K562 (cell line): ENCODE data around the gene IRS1. TPM values are rescaled to one million over a fixed set of nuclear protein-coding genes. Genes with fewer than 3 reads are reported as not detected.

ENCODE experiments used
- CC2D1A ChIP-seq: fragments of 450-650 bp; IDR thresholded peaks from 2 replicates; pipeline ENCODE4 v1.6.1; 2017; ENCODE audit warnings: mild to moderate bottlenecking
- NELFE ChIP-seq: IDR thresholded peaks from 2 replicates; pipeline ENCODE4 v1.6.1; 2011; ENCODE audit warnings: mild to moderate bottlenecking; ENCODE audit not compliant: insufficient read depth, insufficient read length
- NFE2L1 ChIP-seq: fragments of 450-650 bp; IDR thresholded peaks from 2 replicates; pipeline ENCODE4 v1.6.1; 2016; ENCODE audit warnings: missing genetic modification characterization, low read depth, mild to moderate bottlenecking, missing compliant biosample characterization, moderate library complexity, borderline replicate concordance
- polyA plus RNA-seq, 8 experiments: library from polyadenylated mRNA; depleted of rRNA in 4 of 8; stranded (reverse) in 5 of 8; unstranded in 3 of 8; fragments of >200 nt; fragmentation: Nextera tagmentation in 2 of 8; fragmentation: Illumina TruSeq in 1 of 8; extraction: Ambion mirVana in 2 of 8; extraction: Trizol in 1 of 8; gene quantifications; 2 replicates each; pipeline versions ENCODE4 v1.2.1 to v1.2.3, GENCODE V29; 2011 to 2014; ENCODE audit warnings: inconsistent platforms in 1 of 8, missing spikeins in 1 of 8
- total RNA-seq, 7 experiments: library from RNA; depleted of rRNA in 6 of 7; stranded (reverse); fragments of >200 nt in 6 of 7; fragmentation: Illumina TruSeq in 2 of 7; extraction: Trizol in 2 of 7; gene quantifications; 2 replicates each; pipeline versions ENCODE4 v1.2.1 to v1.2.3, GENCODE V29; 2011 to 2021; ENCODE audit warnings: low replicate concordance in 1 of 7
- TF ChIP-seq, protein P1 (sequence below): sonication (generic); formaldehyde crosslinking; IDR thresholded peaks from 2 replicates; pipeline ENCODE4 v1.8.0; 2022; ENCODE audit warnings: mild to moderate bottlenecking, missing genetic modification reagents
- TF ChIP-seq, protein P2 (sequence below): fragments of 250-450 bp; sonication (Bioruptor Pico); IDR thresholded peaks from 2 replicates; pipeline ENCODE4 v1.8.0; 2021; ENCODE audit warnings: moderate library complexity, mild to moderate bottlenecking, inconsistent platforms
- TF ChIP-seq, protein P3 (sequence below): sonication (generic); formaldehyde crosslinking; IDR thresholded peaks from 2 replicates; pipeline ENCODE4 v1.8.0; 2023; ENCODE audit warnings: mild to moderate bottlenecking, missing genetic modification reagents
- TF ChIP-seq, protein P4 (sequence below): fragments of 450-650 bp; IDR thresholded peaks from 2 replicates; pipeline ENCODE4 v1.6.1; 2017; ENCODE audit warnings: antibody characterized with exemption, mild to moderate bottlenecking
- TF ChIP-seq, protein P5 (sequence below): fragments of 200-800 bp; sonication (Bioruptor generic); IDR thresholded peaks from 2 replicates; pipeline ENCODE4 v1.6.1; 2017; ENCODE audit warnings: missing genetic modification characterization, missing compliant biosample characterization
- TF ChIP-seq, protein P6 (sequence below): fragments of 450-650 bp; formaldehyde crosslinking; IDR thresholded peaks from 2 replicates; pipeline ENCODE4 v1.4.0; 2020; ENCODE audit warnings: mild to moderate bottlenecking
- TF ChIP-seq, protein P7 (sequence below): IDR thresholded peaks from 2 replicates; pipeline ENCODE4 v1.6.1; 2011; ENCODE audit warnings: borderline replicate concordance, low read depth, mild to moderate bottlenecking, moderate library complexity, low read length; ENCODE audit not compliant: insufficient read depth, poor library complexity, severe bottlenecking

IRS1 gene
- total and polyA plus RNA-seq, 9 of the 15 experiments (the other 6 are each of a cell fraction or from before 2014, with no cell fraction given), result under 0.01 to 0.31 (median 0.08) TPM; not detected in 1

DNA sequence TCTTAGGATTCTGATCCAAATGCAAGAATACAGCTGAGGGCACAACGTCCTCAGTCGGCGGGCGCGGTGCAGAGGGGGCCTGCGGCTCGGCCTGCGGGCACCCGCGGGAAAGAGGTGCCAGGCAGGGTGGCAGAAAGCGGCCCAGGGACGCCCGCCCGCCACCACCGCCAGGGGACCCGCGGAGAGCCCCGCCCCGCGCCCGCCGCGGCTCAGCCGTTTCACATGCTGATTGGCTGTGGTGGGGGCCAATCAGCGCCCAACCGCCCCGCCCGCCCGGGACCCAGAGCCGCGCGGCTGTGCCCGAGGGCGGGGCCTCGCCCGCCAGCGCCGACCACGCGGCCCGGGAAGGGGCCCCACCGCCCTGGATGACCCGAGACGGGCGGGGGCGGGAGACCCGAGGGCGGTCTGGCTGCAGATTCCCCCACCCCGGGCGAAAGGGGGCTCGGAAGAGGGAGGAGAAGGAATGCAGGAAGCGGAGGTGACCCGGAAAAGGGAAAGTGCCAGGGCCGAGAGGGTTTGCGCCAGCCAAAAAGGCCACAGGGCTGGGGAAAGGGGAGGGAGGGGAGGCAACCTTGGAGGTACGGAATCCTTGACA, 8.0 kb downstream of the IRS1 start (continued):
- TF ChIP-seq, protein P1, sequence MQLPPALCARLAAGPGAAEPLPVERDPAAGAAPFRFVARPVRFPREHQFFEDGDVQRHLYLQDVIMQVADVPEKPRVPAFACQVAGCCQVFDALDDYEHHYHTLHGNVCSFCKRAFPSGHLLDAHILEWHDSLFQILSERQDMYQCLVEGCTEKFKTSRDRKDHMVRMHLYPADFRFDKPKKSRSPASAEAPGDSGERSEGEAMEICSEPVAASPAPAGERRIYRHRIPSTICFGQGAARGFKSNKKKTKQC, result peak; percentile 66; the same call in 1 of the 2 replicates
- TF ChIP-seq, protein P2, sequence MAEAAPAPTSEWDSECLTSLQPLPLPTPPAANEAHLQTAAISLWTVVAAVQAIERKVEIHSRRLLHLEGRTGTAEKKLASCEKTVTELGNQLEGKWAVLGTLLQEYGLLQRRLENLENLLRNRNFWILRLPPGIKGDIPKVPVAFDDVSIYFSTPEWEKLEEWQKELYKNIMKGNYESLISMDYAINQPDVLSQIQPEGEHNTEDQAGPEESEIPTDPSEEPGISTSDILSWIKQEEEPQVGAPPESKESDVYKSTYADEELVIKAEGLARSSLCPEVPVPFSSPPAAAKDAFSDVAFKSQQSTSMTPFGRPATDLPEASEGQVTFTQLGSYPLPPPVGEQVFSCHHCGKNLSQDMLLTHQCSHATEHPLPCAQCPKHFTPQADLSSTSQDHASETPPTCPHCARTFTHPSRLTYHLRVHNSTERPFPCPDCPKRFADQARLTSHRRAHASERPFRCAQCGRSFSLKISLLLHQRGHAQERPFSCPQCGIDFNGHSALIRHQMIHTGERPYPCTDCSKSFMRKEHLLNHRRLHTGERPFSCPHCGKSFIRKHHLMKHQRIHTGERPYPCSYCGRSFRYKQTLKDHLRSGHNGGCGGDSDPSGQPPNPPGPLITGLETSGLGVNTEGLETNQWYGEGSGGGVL (CRISPR knock-in tag), result no peak
- no peak for TF ChIP-seq CC2D1A
- TF ChIP-seq NFE2L1 (tag), result no peak
- TF ChIP-seq, protein P3, sequence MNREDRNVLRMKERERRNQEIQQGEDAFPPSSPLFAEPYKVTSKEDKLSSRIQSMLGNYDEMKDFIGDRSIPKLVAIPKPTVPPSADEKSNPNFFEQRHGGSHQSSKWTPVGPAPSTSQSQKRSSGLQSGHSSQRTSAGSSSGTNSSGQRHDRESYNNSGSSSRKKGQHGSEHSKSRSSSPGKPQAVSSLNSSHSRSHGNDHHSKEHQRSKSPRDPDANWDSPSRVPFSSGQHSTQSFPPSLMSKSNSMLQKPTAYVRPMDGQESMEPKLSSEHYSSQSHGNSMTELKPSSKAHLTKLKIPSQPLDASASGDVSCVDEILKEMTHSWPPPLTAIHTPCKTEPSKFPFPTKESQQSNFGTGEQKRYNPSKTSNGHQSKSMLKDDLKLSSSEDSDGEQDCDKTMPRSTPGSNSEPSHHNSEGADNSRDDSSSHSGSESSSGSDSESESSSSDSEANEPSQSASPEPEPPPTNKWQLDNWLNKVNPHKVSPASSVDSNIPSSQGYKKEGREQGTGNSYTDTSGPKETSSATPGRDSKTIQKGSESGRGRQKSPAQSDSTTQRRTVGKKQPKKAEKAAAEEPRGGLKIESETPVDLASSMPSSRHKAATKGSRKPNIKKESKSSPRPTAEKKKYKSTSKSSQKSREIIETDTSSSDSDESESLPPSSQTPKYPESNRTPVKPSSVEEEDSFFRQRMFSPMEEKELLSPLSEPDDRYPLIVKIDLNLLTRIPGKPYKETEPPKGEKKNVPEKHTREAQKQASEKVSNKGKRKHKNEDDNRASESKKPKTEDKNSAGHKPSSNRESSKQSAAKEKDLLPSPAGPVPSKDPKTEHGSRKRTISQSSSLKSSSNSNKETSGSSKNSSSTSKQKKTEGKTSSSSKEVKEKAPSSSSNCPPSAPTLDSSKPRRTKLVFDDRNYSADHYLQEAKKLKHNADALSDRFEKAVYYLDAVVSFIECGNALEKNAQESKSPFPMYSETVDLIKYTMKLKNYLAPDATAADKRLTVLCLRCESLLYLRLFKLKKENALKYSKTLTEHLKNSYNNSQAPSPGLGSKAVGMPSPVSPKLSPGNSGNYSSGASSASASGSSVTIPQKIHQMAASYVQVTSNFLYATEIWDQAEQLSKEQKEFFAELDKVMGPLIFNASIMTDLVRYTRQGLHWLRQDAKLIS (CRISPR knock-in tag), result no peak
- TF ChIP-seq NELFE, result no peak
- TF ChIP-seq, protein P4, sequence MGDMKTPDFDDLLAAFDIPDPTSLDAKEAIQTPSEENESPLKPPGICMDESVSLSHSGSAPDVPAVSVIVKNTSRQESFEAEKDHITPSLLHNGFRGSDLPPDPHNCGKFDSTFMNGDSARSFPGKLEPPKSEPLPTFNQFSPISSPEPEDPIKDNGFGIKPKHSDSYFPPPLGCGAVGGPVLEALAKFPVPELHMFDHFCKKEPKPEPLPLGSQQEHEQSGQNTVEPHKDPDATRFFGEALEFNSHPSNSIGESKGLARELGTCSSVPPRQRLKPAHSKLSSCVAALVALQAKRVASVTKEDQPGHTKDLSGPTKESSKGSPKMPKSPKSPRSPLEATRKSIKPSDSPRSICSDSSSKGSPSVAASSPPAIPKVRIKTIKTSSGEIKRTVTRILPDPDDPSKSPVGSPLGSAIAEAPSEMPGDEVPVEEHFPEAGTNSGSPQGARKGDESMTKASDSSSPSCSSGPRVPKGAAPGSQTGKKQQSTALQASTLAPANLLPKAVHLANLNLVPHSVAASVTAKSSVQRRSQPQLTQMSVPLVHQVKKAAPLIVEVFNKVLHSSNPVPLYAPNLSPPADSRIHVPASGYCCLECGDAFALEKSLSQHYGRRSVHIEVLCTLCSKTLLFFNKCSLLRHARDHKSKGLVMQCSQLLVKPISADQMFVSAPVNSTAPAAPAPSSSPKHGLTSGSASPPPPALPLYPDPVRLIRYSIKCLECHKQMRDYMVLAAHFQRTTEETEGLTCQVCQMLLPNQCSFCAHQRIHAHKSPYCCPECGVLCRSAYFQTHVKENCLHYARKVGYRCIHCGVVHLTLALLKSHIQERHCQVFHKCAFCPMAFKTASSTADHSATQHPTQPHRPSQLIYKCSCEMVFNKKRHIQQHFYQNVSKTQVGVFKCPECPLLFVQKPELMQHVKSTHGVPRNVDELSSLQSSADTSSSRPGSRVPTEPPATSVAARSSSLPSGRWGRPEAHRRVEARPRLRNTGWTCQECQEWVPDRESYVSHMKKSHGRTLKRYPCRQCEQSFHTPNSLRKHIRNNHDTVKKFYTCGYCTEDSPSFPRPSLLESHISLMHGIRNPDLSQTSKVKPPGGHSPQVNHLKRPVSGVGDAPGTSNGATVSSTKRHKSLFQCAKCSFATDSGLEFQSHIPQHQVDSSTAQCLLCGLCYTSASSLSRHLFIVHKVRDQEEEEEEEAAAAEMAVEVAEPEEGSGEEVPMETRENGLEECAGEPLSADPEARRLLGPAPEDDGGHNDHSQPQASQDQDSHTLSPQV, result peak; percentile 35; the same call in 1 of the 2 replicates
- TF ChIP-seq, protein P5, sequence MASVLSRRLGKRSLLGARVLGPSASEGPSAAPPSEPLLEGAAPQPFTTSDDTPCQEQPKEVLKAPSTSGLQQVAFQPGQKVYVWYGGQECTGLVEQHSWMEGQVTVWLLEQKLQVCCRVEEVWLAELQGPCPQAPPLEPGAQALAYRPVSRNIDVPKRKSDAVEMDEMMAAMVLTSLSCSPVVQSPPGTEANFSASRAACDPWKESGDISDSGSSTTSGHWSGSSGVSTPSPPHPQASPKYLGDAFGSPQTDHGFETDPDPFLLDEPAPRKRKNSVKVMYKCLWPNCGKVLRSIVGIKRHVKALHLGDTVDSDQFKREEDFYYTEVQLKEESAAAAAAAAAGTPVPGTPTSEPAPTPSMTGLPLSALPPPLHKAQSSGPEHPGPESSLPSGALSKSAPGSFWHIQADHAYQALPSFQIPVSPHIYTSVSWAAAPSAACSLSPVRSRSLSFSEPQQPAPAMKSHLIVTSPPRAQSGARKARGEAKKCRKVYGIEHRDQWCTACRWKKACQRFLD (CRISPR knock-in tag), result no peak
- TF ChIP-seq, protein P6, sequence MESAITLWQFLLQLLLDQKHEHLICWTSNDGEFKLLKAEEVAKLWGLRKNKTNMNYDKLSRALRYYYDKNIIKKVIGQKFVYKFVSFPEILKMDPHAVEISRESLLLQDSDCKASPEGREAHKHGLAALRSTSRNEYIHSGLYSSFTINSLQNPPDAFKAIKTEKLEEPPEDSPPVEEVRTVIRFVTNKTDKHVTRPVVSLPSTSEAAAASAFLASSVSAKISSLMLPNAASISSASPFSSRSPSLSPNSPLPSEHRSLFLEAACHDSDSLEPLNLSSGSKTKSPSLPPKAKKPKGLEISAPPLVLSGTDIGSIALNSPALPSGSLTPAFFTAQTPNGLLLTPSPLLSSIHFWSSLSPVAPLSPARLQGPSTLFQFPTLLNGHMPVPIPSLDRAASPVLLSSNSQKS (CRISPR knock-in tag), result no peak
- TF ChIP-seq, protein P7, sequence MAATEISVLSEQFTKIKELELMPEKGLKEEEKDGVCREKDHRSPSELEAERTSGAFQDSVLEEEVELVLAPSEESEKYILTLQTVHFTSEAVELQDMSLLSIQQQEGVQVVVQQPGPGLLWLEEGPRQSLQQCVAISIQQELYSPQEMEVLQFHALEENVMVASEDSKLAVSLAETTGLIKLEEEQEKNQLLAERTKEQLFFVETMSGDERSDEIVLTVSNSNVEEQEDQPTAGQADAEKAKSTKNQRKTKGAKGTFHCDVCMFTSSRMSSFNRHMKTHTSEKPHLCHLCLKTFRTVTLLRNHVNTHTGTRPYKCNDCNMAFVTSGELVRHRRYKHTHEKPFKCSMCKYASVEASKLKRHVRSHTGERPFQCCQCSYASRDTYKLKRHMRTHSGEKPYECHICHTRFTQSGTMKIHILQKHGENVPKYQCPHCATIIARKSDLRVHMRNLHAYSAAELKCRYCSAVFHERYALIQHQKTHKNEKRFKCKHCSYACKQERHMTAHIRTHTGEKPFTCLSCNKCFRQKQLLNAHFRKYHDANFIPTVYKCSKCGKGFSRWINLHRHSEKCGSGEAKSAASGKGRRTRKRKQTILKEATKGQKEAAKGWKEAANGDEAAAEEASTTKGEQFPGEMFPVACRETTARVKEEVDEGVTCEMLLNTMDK, result peak; percentile 77
